Measurements from ENCODE around the gene CLRN3. TPM values are rescaled to one million over a fixed set of nuclear protein-coding genes. Genes with fewer than 3 reads are reported as not detected.

Gene CLRN3
- total RNA-seq, 1 donor from 2014 or later, result not detected

GRCh38 chr10:127887541-127888415 lies 5.0 kb downstream of the CLRN3 start:
- no peak for TF ChIP-seq CTCF (IDR thresholded peaks at IDR 0.05)
- H3K27me3 ChIP-seq, result no peaks in the 10 kb centered on the region
- no peaks in the 10 kb centered on the region for H3K36me3 ChIP-seq
- no peak for DNase-seq (ENCODE audit: low spot score in 2 of 2)
- H3K27ac ChIP-seq, result no peak overlapping the region
- intact Hi-C loops (cut with DNase I), result no loop called here
- H3K4me3 ChIP-seq, result no peak overlapping the region
- H3K9me3 ChIP-seq, result no peaks in the 10 kb centered on the region
- no peaks in the 10 kb centered on the region for H3K4me1 ChIP-seq

GRCh38 chr10:127886371-127887051 lies 6.2 kb downstream of the CLRN3 start:
- no peak for TF ChIP-seq CTCF (IDR thresholded peaks at IDR 0.05)
- Histone ChIP-seq H3K4me1 (no peaks in the 10 kb centered on the region), H3K27ac (no peak overlapping the region), H3K27me3 (no peaks in the 10 kb centered on the region), H3K9me3 (no peaks in the 10 kb centered on the region), H3K4me3 (no peak overlapping the region), H3K36me3 (no peaks in the 10 kb centered on the region)
- no peak for DNase-seq (ENCODE audit: low spot score in 2 of 2)
- intact Hi-C loops (cut with DNase I), result no loop called here

GRCh38 chr10:127884501-127884900 lies 8.2 kb downstream of the CLRN3 start:
- Histone ChIP-seq H3K4me3 (no peak overlapping the region), H3K27me3 (no peaks in the 10 kb centered on the region), H3K27ac (no peak overlapping the region), H3K36me3 (no peaks in the 10 kb centered on the region), H3K4me1 (no peaks in the 10 kb centered on the region), H3K9me3 (no peaks in the 10 kb centered on the region)
- intact Hi-C loops (cut with DNase I), result no loop called here
- no peak for TF ChIP-seq CTCF (IDR thresholded peaks at IDR 0.05)
- no peak for DNase-seq (ENCODE audit: low spot score in 2 of 2)

GRCh38 chr10:127883516-127883915 lies 9.2 kb downstream of the CLRN3 start:
- H3K27me3 ChIP-seq, result no peaks in the 10 kb centered on the region
- H3K9me3 ChIP-seq, result no peaks in the 10 kb centered on the region
- intact Hi-C loops (cut with DNase I), result no loop called here
- no peaks in the 10 kb centered on the region for H3K4me1 ChIP-seq
- no peak overlapping the region for H3K27ac ChIP-seq
- DNase-seq (ENCODE audit: low spot score in 2 of 2), result no peak
- TF ChIP-seq CTCF (IDR thresholded peaks at IDR 0.05), result no peak
- no peaks in the 10 kb centered on the region for H3K36me3 ChIP-seq
- no peak overlapping the region for H3K4me3 ChIP-seq

- no peaks in the 10 kb centered on the region for H3K27me3 ChIP-seq
- no peak overlapping the region for H3K27ac ChIP-seq
- H3K4me1 ChIP-seq, result no peaks in the 10 kb centered on the region
- DNase-seq (ENCODE audit: low spot score in 2 of 2), result no peak
- no peak overlapping the region for H3K4me3 ChIP-seq
- no peak for TF ChIP-seq CTCF (IDR thresholded peaks at IDR 0.05)
- intact Hi-C loops (cut with DNase I), result no loop called here
- no peaks in the 10 kb centered on the region for H3K9me3 ChIP-seq
- no peaks in the 10 kb centered on the region for H3K36me3 ChIP-seq
These were observed 9.8 kb downstream of the CLRN3 start for GRCh38 chr10:127882801-127883459.
